Breast epithelium (tissue), 4 donors: ENCODE results near the gene UBR3. TPM values are rescaled to one million over a fixed set of nuclear protein-coding genes. Genes with fewer than 3 reads are reported as not detected.
"Not testable (repeated sequence)": the region's sequence is repeated elsewhere in the genome, so short reads cannot be mapped to it uniquely, and the experiment has no call there.

ENCODE experiments used
- DNase-seq, 2 donors: peaks; one replicate each; pipeline ENCODE4 v3.0.0-alpha.2; 2019; ENCODE audit warnings: low spot score in 2 of 2
- H3K27ac ChIP-seq, 2 donors: fragments of 200-600 bp; sonication (generic) in 1 of 2; one replicate each; pipeline ENCODE4 v1.5.1; 2016 to 2019; ENCODE audit warnings: mild to moderate bottlenecking in 1 of 2
- H3K27me3 ChIP-seq, 2 donors: fragments of 200-600 bp; sonication (generic) in 1 of 2; one replicate each; pipeline versions ENCODE4 v1.5.1 to v1.6.0; 2017 to 2019; ENCODE audit warnings: control low read depth in 1 of 2, mild to moderate bottlenecking in 1 of 2
- H3K36me3 ChIP-seq: fragments of 200-600 bp; one replicate; pipeline ENCODE4 v1.5.1; 2019
- H3K4me1 ChIP-seq, 2 donors: fragments of 200-600 bp; sonication (generic); one replicate each; pipeline ENCODE4 v1.5.1; 2016 to 2019; ENCODE audit warnings: control low read depth in 1 of 2
- H3K4me3 ChIP-seq, 3 donors: fragments of 200-600 bp; sonication (generic); 1 replicate in 2 of 3; 2 replicates in 1 of 3; pipeline ENCODE4 v1.5.1; 2016 to 2019; ENCODE audit warnings: mild to moderate bottlenecking in 3 of 3, moderate library complexity in 2 of 3
- H3K9me3 ChIP-seq, 2 donors: fragments of 200-600 bp; sonication (generic) in 1 of 2; one replicate each; pipeline ENCODE4 v1.5.1; 2016 to 2019; ENCODE audit warnings: control low read depth in 1 of 2
- POLR2A ChIP-seq: fragments of 450-650 bp; IDR thresholded peaks from one replicate; pipeline ENCODE4 v1.6.1; 2016; ENCODE audit warnings: antibody characterized with exemption, mild to moderate bottlenecking, moderate library complexity
- POLR2AphosphoS5 ChIP-seq, 3 donors: sonication (generic); formaldehyde crosslinking; IDR thresholded peaks; one replicate each; pipeline ENCODE4 v1.6.1; 2017; ENCODE audit warnings: antibody characterized with exemption in 3 of 3
- intact Hi-C: fragments of 100-400 bp; cut with DNase I; formaldehyde crosslinking; loops from one replicate; pipeline ENCODE4 v1.15.1; 2023; ENCODE audit warnings: low total_unique reads
- total RNA-seq, 3 donors: library from RNA; depleted of rRNA; stranded (reverse); fragments of >200 nt; gene quantifications; one replicate each; pipeline ENCODE4 v1.1.0, GENCODE V29; 2016
- TF ChIP-seq, protein P1 (sequence below), 3 donors: fragments of 450-650 bp; IDR thresholded peaks; one replicate each; pipeline ENCODE4 v1.5.1; 2016 to 2017; ENCODE audit warnings: antibody characterized with exemption in 3 of 3, mild to moderate bottlenecking in 3 of 3, moderate library complexity in 3 of 3

Gene UBR3
- total RNA-seq, 3 donors from 2014 or later, result 75.7 to 110 (median 108) TPM

DNA sequence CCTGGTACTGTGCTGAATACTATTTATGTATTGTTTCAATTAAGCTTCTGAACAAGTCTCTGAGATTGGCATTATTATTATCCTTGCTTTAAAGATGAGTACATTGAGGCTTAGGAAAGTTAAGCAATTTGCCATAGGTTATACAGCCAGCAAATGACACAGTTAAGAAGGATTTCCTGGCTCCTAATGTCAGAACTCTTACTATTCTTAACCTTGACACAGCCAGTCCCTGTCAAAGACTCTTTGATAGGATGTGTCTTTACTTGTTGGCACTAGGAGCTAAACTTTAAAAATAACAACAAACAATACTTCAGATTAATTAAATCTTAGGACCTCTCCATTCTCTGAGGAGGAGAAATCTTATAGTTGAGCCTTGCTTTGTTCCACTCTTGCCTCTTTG is 70.6 kb downstream of the UBR3 start:
- no peak for DNase-seq
- Histone ChIP-seq H3K4me3 (no peak overlapping the region), H3K27ac (no peak overlapping the region), H3K36me3 (no peaks in the 10 kb centered on the region), H3K9me3 (no peaks in the 10 kb centered on the region), H3K4me1 (no peaks in the 10 kb centered on the region), H3K27me3 (no peaks in the 10 kb centered on the region)
- TF ChIP-seq, protein P1, sequence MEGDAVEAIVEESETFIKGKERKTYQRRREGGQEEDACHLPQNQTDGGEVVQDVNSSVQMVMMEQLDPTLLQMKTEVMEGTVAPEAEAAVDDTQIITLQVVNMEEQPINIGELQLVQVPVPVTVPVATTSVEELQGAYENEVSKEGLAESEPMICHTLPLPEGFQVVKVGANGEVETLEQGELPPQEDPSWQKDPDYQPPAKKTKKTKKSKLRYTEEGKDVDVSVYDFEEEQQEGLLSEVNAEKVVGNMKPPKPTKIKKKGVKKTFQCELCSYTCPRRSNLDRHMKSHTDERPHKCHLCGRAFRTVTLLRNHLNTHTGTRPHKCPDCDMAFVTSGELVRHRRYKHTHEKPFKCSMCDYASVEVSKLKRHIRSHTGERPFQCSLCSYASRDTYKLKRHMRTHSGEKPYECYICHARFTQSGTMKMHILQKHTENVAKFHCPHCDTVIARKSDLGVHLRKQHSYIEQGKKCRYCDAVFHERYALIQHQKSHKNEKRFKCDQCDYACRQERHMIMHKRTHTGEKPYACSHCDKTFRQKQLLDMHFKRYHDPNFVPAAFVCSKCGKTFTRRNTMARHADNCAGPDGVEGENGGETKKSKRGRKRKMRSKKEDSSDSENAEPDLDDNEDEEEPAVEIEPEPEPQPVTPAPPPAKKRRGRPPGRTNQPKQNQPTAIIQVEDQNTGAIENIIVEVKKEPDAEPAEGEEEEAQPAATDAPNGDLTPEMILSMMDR (IDR thresholded peaks at IDR 0.05), result no peak
- TF ChIP-seq POLR2AphosphoS5 (IDR thresholded peaks at IDR 0.05), result no peak
- TF ChIP-seq POLR2A, result no peak
- intact Hi-C loops, result no loop called here

DNA sequence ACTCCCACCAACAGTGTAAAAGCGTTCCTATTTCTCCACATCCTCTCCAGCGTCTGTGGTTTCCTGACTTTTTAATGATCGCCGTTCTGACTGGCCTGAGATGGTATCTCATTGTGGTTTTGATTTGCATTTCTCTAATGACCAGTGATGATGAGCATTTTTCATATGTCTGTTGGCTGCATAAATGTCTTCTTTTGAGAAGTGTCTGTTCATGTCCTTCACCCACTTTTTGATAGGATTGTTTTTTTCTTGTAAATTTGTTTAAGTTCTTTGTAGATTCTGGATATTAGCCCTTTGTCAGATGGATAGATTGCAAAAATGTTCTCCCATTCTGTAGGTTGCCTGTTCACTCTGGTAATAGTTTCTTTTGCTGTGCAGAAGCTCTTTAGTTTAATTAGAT is 72.8 kb downstream of the UBR3 start:
- H3K9me3 ChIP-seq, H3K27me3 ChIP-seq, H3K4me3 ChIP-seq, H3K36me3 ChIP-seq, intact Hi-C loops, DNase-seq, H3K4me1 ChIP-seq, H3K27ac ChIP-seq: not testable (repeated sequence)

DNA sequence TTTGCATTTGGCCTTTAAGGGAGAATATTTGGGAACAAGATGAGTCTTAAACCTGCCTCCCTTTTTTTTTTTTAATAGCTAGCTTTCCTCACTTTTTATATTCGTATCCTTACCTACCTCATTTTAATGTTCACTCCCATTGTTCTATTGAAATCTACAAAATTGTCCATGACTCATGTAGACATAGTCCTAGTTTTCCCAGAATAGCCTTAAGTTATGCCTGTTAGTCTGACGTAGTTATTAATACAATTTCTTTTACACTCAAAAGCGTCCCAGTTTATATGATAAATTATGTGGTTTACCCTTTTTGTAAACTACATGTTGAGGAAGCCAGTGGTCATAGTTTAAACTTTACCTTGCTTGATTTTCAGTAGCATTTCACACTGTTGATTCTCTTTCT is 73.4 kb downstream of the UBR3 start:
- Histone ChIP-seq H3K4me3 (no peak overlapping the region), H3K36me3 (no peaks in the 10 kb centered on the region), H3K4me1 (no peaks in the 10 kb centered on the region), H3K9me3 (no peaks in the 10 kb centered on the region), H3K27ac (no peak overlapping the region), H3K27me3 (no peaks in the 10 kb centered on the region)
- DNase-seq, result no peak
- TF ChIP-seq POLR2AphosphoS5 (IDR thresholded peaks at IDR 0.05) (no peak), POLR2A (no peak)
- TF ChIP-seq, protein P1 (IDR thresholded peaks at IDR 0.05), result no peak
- intact Hi-C loops, result no loop called here

DNA sequence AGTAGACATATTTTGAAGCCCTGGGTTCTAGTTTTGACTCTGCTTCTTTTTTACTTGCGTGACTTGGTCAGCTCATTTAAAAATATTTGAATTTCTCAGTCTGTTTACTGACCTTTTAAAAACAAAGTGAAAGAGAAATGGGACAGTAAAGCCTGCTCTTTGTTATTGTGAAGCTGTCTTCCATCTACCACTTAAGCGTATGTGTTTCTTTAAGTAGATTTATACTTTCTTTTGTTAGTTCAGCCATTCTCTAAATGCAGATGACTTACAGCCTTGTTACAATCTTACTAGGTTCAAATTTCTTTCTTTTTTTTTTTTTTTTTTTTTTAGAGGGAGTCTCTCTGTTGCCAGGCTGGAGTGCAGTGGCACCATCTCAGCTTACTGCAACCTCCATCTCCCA is 79.5 kb downstream of the UBR3 start:
- Histone ChIP-seq H3K27ac (no peak overlapping the region), H3K36me3 (no peaks in the 10 kb centered on the region), H3K4me3 (no peak overlapping the region), H3K4me1 (no peaks in the 10 kb centered on the region), H3K27me3 (no peaks in the 10 kb centered on the region), H3K9me3 (no peaks in the 10 kb centered on the region)
- intact Hi-C loops, result no loop called here
- no peak for DNase-seq
- TF ChIP-seq, protein P1 (IDR thresholded peaks at IDR 0.05), result no peak
- TF ChIP-seq POLR2A (no peak), POLR2AphosphoS5 (IDR thresholded peaks at IDR 0.05) (no peak)

DNA sequence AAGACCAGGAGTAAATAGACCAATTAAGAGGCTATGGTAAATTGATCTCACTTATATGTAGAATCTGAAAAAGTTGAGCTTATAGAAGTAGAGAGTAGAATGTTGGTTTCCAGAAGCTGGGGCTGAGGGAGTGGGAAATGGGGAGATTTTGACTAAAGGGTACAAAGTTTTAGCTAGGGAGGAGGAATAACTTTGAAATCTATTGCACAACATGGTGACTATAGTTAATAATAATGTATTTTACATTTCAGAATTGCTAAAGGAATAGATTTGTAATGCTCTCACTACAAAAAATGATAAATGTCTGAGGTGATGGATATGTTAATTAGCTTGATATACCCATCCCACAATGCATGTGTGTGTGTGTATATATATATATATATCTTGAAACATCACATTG is 82.1 kb downstream of the UBR3 start:
- H3K36me3 ChIP-seq, result no peaks in the 10 kb centered on the region
- H3K27me3 ChIP-seq, result no peaks in the 10 kb centered on the region
- intact Hi-C loops, result no loop called here
- H3K9me3 ChIP-seq, result no peaks in the 10 kb centered on the region
- no peak for DNase-seq
- H3K27ac ChIP-seq, result no peak overlapping the region
- H3K4me3 ChIP-seq, result no peak overlapping the region
- TF ChIP-seq POLR2AphosphoS5 (IDR thresholded peaks at IDR 0.05) (no peak), POLR2A (no peak)
- TF ChIP-seq, protein P1 (IDR thresholded peaks at IDR 0.05), result no peak
- no peaks in the 10 kb centered on the region for H3K4me1 ChIP-seq
